Measurements from ENCODE around the gene MICB. TPM values are rescaled to one million over a fixed set of nuclear protein-coding genes. Genes with fewer than 3 reads are reported as not detected.
A peak's percentile ranks its signal among the peaks of the same experiment; 100 is the strongest.

MICB gene
- total and polyA plus RNA-seq, 9 of the 15 experiments (the other 6 are each of a cell fraction or from before 2014, with no cell fraction given) = 13.3 to 34.5 (median 19.8) TPM

DNA sequence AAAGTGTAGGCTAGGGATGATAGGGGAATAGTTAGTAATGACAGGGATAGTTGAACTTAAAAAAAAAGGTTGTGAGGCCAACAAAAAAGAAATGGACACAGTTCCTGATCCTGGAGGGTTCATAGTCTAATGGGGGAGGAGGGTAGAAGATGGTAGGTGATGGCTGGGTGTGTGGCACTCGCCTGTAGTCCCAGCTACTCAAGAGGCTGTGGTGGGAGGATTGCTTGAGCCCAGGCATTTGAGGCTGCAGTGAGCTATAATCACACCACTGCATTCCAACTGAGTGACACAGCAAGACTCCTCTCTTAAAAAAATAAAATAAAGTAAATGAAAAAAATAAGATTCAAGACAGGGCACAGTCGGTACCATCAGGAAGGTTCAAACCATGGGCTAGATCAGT lies 2.4 kb upstream of the MICB start (continued):
- TF ChIP-seq RBFOX2 (IDR thresholded peaks at IDR 0.05; ENCODE audit: low read depth, low read length) (no peak), SMARCA4 (IDR thresholded peaks at IDR 0.05) (no peak), ZNF316 (IDR thresholded peaks at IDR 0.05) (no peak), NFE2 (IDR thresholded peaks at IDR 0.05; ENCODE audit: low read depth) (peak; percentile 7; the same call in 1 of the 2 replicates), SMAD4 (CRISPR knock-in tag; conservative IDR thresholded peaks at IDR 0.05) (0 out of 2 replicates have a peak, but pooled peaks have one; percentile 14), EZH2 (IDR thresholded peaks at IDR 0.05; ENCODE audit: borderline replicate concordance, low read depth, low read length) (no peak), ZNF785 (CRISPR knock-in tag; IDR thresholded peaks at IDR 0.05) (no peak), ZNF324 (CRISPR knock-in tag; IDR thresholded peaks at IDR 0.05) (0 out of 2 replicates have a peak, but pooled peaks have one; percentile 20), GATAD2A (IDR thresholded peaks at IDR 0.05) (no peak), ZEB2 (IDR thresholded peaks at IDR 0.05) (no peak), ESRRA (IDR thresholded peaks at IDR 0.05; ENCODE audit: borderline replicate concordance, low read depth) (no peak)
- TF ChIP-seq, protein P1, sequence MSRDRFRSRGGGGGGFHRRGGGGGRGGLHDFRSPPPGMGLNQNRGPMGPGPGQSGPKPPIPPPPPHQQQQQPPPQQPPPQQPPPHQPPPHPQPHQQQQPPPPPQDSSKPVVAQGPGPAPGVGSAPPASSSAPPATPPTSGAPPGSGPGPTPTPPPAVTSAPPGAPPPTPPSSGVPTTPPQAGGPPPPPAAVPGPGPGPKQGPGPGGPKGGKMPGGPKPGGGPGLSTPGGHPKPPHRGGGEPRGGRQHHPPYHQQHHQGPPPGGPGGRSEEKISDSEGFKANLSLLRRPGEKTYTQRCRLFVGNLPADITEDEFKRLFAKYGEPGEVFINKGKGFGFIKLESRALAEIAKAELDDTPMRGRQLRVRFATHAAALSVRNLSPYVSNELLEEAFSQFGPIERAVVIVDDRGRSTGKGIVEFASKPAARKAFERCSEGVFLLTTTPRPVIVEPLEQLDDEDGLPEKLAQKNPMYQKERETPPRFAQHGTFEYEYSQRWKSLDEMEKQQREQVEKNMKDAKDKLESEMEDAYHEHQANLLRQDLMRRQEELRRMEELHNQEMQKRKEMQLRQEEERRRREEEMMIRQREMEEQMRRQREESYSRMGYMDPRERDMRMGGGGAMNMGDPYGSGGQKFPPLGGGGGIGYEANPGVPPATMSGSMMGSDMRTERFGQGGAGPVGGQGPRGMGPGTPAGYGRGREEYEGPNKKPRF (IDR thresholded peaks at IDR 0.05; ENCODE audit: low read depth, low read length) = no peak
- TF ChIP-seq, protein P2, sequence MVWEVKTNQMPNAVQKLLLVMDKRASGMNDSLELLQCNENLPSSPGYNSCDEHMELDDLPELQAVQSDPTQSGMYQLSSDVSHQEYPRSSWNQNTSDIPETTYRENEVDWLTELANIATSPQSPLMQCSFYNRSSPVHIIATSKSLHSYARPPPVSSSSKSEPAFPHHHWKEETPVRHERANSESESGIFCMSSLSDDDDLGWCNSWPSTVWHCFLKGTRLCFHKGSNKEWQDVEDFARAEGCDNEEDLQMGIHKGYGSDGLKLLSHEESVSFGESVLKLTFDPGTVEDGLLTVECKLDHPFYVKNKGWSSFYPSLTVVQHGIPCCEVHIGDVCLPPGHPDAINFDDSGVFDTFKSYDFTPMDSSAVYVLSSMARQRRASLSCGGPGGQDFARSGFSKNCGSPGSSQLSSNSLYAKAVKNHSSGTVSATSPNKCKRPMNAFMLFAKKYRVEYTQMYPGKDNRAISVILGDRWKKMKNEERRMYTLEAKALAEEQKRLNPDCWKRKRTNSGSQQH (CRISPR knock-in tag; IDR thresholded peaks at IDR 0.05) = 0 out of 2 replicates have a peak, but pooled peaks have one; percentile 21
- TF ChIP-seq, protein P3, sequence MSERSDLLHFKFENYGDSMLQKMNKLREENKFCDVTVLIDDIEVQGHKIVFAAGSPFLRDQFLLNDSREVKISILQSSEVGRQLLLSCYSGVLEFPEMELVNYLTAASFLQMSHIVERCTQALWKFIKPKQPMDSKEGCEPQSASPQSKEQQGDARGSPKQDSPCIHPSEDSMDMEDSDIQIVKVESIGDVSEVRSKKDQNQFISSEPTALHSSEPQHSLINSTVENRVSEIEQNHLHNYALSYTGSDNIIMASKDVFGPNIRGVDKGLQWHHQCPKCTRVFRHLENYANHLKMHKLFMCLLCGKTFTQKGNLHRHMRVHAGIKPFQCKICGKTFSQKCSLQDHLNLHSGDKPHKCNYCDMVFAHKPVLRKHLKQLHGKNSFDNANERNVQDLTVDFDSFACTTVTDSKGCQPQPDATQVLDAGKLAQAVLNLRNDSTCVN (CRISPR knock-in tag; IDR thresholded peaks at IDR 0.05) = 0 out of 2 replicates have a peak, but pooled peaks have one; percentile 50
- TF ChIP-seq, protein P4, sequence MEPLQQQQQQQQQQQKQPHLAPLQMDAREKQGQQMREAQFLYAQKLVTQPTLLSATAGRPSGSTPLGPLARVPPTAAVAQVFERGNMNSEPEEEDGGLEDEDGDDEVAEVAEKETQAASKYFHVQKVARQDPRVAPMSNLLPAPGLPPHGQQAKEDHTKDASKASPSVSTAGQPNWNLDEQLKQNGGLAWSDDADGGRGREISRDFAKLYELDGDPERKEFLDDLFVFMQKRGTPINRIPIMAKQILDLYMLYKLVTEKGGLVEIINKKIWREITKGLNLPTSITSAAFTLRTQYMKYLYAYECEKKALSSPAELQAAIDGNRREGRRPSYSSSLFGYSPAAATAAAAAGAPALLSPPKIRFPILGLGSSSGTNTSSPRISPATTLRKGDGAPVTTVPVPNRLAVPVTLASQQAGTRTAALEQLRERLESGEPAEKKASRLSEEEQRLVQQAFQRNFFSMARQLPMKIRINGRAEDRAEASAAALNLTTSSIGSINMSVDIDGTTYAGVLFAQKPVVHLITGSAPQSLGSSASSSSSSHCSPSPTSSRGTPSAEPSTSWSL (CRISPR knock-in tag; IDR thresholded peaks at IDR 0.05; ENCODE audit: borderline replicate concordance) = no peak

Measured in K562 (cell line).